K562 (cell line): ENCODE results near the gene TPD52L1. TPM values are rescaled to one million over a fixed set of nuclear protein-coding genes. Genes with fewer than 3 reads are reported as not detected.

Experiments
- ATF4 ChIP-seq: fragments of 450-650 bp; formaldehyde crosslinking; IDR thresholded peaks from 2 replicates; pipeline ENCODE4 v1.4.0; 2022; ENCODE audit warnings: mild to moderate bottlenecking, moderate library complexity
- BCLAF1 ChIP-seq, 2 experiments: fragments of 450-650 bp in 1 of 2; IDR thresholded peaks; 2 replicates each; pipeline ENCODE4 v1.6.1; 2011 to 2017; ENCODE audit warnings: low read depth in 2 of 2, antibody characterized with exemption in 1 of 2, borderline replicate concordance in 1 of 2, low read length in 1 of 2, mild to moderate bottlenecking in 1 of 2, mixed read lengths in 1 of 2; ENCODE audit not compliant: control insufficient read depth in 1 of 2
- BCOR ChIP-seq: fragments of 450-650 bp; IDR thresholded peaks from 2 replicates; pipeline ENCODE4 v1.6.1; 2016
- BHLHE40 ChIP-seq: IDR thresholded peaks from 2 replicates; pipeline ENCODE4 v1.6.1; 2011; ENCODE audit warnings: low read length, improper control_type of control experiment
- CREB3 ChIP-seq: fragments of 450-650 bp; conservative IDR thresholded peaks from 2 replicates; pipeline ENCODE4 v1.6.1; 2016; ENCODE audit warnings: missing genetic modification characterization, low read depth, mild to moderate bottlenecking, missing compliant biosample characterization, moderate library complexity
- HIVEP1 ChIP-seq: fragments of 250-450 bp; sonication (Bioruptor Pico); IDR thresholded peaks from 2 replicates; pipeline ENCODE4 v1.4.0; 2020; ENCODE audit warnings: mild to moderate bottlenecking
- HMG20A ChIP-seq: fragments of 450-650 bp; formaldehyde crosslinking; conservative IDR thresholded peaks from 2 replicates; pipeline ENCODE4 v1.4.0; 2020; ENCODE audit warnings: mild to moderate bottlenecking, mixed read lengths
- HNRNPK ChIP-seq: fragments of 200-400 bp; formaldehyde crosslinking; IDR thresholded peaks from one replicate; pipeline ENCODE4 v1.6.1; 2018; ENCODE audit warnings: mild to moderate bottlenecking, low read depth, low read length; ENCODE audit not compliant: poor library complexity, severe bottlenecking
- KLF1 ChIP-seq: fragments of 450-650 bp; IDR thresholded peaks from 2 replicates; pipeline ENCODE4 v1.6.1; 2016; ENCODE audit warnings: missing genetic modification characterization, missing compliant biosample characterization
- MEF2D ChIP-seq: conservative IDR thresholded peaks from 2 replicates; pipeline ENCODE4 v1.6.1; 2016; ENCODE audit warnings: low read depth, missing genetic modification characterization, missing compliant biosample characterization
- NELFE ChIP-seq: IDR thresholded peaks from 2 replicates; pipeline ENCODE4 v1.6.1; 2011; ENCODE audit warnings: mild to moderate bottlenecking; ENCODE audit not compliant: insufficient read depth, insufficient read length
- NR3C1 ChIP-seq: sonication (generic); formaldehyde crosslinking; IDR thresholded peaks from 2 replicates; pipeline ENCODE4 v1.8.1; 2022; ENCODE audit warnings: missing genetic modification reagents
- PREB ChIP-seq: sonication (generic); formaldehyde crosslinking; IDR thresholded peaks from 2 replicates; pipeline ENCODE4 v1.8.1; 2023; ENCODE audit warnings: mild to moderate bottlenecking, missing genetic modification reagents
- SETDB1 ChIP-seq: IDR thresholded peaks from one replicate; pipeline ENCODE4 v1.6.1; 2012; ENCODE audit warnings: low read length, control low read depth, inconsistent platforms
- SMC3 ChIP-seq: conservative IDR thresholded peaks from 2 replicates; pipeline ENCODE4 v1.6.1; 2011; ENCODE audit warnings: low read depth, low read length, improper control_type of control experiment; ENCODE audit not compliant: insufficient read depth
- TBL1XR1 ChIP-seq, 2 experiments: IDR thresholded peaks; 2 replicates each; pipeline ENCODE4 v1.6.1; 2012; ENCODE audit warnings: improper control_type of control experiment in 2 of 2, low read length in 2 of 2, mild to moderate bottlenecking in 1 of 2
- ZBTB12 ChIP-seq: fragments of 250-450 bp; sonication (Bioruptor Pico); IDR thresholded peaks from 2 replicates; pipeline ENCODE4 v1.4.0; 2020
- ZNF217 ChIP-seq: sonication (generic); formaldehyde crosslinking; IDR thresholded peaks from 2 replicates; pipeline ENCODE4 v1.8.0; 2022; ENCODE audit warnings: mild to moderate bottlenecking, missing genetic modification reagents
- ZNF584 ChIP-seq: fragments of 200-800 bp; sonication (Bioruptor generic); IDR thresholded peaks from 2 replicates; pipeline ENCODE4 v1.6.1; 2016; ENCODE audit warnings: low read depth, mild to moderate bottlenecking, missing genetic modification characterization, missing compliant biosample characterization
- ZNF764 ChIP-seq: fragments of 250-450 bp; sonication (Bioruptor Pico); IDR thresholded peaks from 2 replicates; pipeline ENCODE4 v1.4.0; 2020; ENCODE audit warnings: low read depth, mild to moderate bottlenecking, moderate library complexity
- polyA plus RNA-seq, 8 experiments: library from polyadenylated mRNA; depleted of rRNA in 4 of 8; stranded (reverse) in 5 of 8; unstranded in 3 of 8; fragments of >200 nt; fragmentation: Nextera tagmentation in 2 of 8; fragmentation: Illumina TruSeq in 1 of 8; extraction: Ambion mirVana in 2 of 8; extraction: Trizol in 1 of 8; gene quantifications; 2 replicates each; pipeline versions ENCODE4 v1.2.1 to v1.2.3, GENCODE V29; 2011 to 2014; ENCODE audit warnings: inconsistent platforms in 1 of 8, missing spikeins in 1 of 8
- total RNA-seq, 7 experiments: library from RNA; depleted of rRNA in 6 of 7; stranded (reverse); fragments of >200 nt in 6 of 7; fragmentation: Illumina TruSeq in 2 of 7; extraction: Trizol in 2 of 7; gene quantifications; 2 replicates each; pipeline versions ENCODE4 v1.2.1 to v1.2.3, GENCODE V29; 2011 to 2021; ENCODE audit warnings: low replicate concordance in 1 of 7

Gene TPD52L1
- total and polyA plus RNA-seq, 9 of the 15 experiments (the other 6 are each of a cell fraction or from before 2014, with no cell fraction given): 12.9 to 149 (median 75.7) TPM

- peak; percentile 87 for TF ChIP-seq ATF4 (CRISPR knock-in tag)
- TF ChIP-seq SETDB1: no peak
- TF ChIP-seq CREB3 (tag): peak; percentile 61; the same call in 1 of the 2 replicates
- TF ChIP-seq ZBTB12: no peak
- TF ChIP-seq TBL1XR1 (IDR thresholded peaks at IDR 0.05; ENCODE audit: low read length in 2 of 2): no peak
- TF ChIP-seq BCLAF1 (IDR thresholded peaks at IDR 0.05; ENCODE audit: borderline replicate concordance in 1 of 2, control insufficient read depth in 1 of 2, low read depth in 2 of 2, low read length in 1 of 2): no peak
- TF ChIP-seq HIVEP1 (CRISPR knock-in tag): no peak
- TF ChIP-seq ZNF764: no peak
- TF ChIP-seq PREB: no peak
- TF ChIP-seq SMC3: no peak
- TF ChIP-seq ZNF217 (CRISPR knock-in tag): no peak
- TF ChIP-seq BCOR: no peak
- TF ChIP-seq BHLHE40: no peak
- no peak for TF ChIP-seq HMG20A (CRISPR knock-in tag)
- no peak for TF ChIP-seq NELFE
- no peak for TF ChIP-seq NR3C1
- TF ChIP-seq HNRNPK: no peak
- no peak for TF ChIP-seq KLF1 (tag)
- peak; percentile 70; the same call in 1 of the 2 replicates for TF ChIP-seq ZNF584 (CRISPR knock-in tag)
- no peak for TF ChIP-seq MEF2D (tag)
Observed at GRCh38 chr6:125201961-125202729, 48.6 kb downstream of the TPD52L1 start (continued).
